GM19240 (cell line): ENCODE measurements around the gene NOL4L.
"Not testable (repeated sequence)": the region's sequence is repeated elsewhere in the genome, so short reads cannot be mapped to it uniquely, and the experiment has no call there.

Experiments
- DNase-seq: peaks from one replicate; pipeline ENCODE4 v3.0.0; 2011; ENCODE audit warnings: low spot score; ENCODE audit not compliant: insufficient read length

Gene NOL4L

DNA sequence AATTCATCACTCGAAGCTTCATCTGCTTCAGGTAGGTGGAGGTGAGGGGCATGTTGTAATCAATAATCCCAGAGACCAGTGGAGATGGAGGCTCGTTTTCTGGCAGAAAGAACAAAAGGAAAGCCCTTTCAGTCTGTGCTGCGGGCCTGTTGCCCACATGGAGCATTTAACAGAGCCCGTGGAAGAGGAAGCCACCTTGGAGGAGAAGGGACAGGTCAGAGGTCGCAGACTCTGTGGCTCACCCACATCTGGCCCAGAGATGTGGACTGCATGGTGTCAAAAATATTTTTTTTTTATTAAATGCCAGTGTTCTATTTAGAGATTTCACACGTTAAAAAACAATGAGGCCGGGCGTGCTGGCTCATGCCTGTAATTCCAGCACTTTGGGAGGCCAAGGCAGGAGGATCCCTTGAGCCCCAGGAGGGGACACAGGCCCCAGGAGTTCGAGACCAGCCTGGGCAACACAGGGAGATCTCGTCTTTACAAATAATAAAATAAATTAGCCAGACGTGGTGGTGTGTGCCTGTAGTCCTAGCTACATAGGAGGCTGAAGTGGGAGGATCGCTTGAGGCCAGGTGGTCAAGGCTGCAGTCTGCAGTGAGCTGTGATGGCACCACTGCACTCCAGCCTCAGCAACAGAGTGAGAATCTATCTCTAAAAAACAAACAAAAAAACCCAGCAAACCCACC is 73.6 kb downstream of the NOL4L start:
- no peak for DNase-seq

DNA sequence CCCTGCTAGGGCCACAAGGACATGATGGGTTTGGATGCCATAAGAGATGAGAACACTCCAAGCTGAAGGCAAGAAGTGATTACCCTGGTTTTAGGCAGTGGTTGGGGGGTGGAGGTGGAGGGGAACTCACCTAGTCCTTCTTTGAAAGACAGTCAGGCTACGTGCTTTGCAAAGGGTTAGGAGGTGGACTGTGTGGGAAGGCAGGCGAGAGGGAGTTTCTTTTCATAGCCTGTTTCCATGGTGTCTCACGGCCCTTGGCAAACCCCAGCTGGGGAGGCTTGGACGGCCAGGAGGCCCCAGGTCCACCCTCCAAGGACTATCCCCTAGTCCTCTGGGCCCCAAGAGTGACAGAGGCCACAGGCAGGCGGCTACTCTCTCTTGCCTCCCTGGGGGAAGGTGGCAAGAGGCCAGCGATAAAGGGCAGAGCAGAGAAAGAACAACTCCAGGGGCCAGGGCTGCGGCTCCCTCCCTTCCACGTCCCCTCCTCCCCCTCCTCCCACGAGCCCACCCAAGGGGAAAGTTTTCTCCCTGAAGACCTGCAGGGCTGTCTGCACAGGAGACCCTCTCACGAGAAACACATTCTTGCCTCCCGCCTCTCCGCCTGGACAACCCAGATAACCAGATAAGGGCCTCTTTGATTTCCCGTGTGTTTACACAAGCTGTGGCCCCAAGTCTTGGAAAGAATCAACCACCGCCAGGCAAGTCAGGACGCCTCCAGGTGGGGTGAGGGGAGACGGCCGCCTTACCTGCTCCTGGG is 74.4 kb downstream of the NOL4L start:
- no peak for DNase-seq

DNA sequence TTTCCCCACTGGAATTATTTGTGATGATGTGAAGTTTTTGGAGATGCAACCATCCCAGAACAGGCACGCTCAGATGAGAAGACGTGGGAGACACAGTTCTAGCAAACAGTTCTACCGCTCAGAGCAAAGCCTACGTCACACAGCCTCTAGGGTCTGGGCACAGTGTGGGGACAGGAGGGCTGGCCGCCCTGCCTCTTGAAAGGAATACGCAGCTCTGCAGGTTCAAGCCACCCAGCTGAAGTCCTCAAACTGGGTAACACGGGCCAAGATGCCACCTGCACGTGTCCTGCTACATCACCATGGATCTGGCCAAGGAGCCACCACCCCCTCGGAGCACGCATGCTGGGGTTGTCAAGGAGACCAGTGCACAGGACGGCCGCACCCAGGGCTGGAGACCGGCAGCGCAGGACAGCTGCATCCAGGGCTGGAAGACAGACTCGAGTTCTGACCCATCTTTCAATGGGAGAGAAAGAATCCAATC is 75.0 kb downstream of the NOL4L start:
- no peak for DNase-seq

DNA sequence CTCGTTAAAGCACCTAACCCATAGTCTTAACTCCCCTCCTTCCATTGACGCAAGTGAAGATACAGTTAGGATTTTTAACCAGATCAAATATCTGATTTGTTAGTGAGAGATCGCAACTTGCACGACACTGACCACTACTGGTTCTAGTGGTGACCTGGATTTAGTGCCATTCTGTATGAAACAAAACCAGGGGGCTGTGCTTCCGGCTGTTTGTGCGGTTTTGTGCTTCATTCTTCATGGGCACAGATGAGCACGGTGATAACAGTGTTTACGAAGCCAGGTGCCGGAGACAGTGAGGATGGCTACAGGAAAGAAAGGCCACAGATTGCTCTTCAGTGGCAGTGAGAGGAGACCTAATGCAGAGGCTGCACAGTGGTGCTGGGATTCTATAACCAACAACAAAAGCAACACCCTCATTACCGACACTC is 75.5 kb downstream of the NOL4L start:
- DNase-seq, result no peak

DNA sequence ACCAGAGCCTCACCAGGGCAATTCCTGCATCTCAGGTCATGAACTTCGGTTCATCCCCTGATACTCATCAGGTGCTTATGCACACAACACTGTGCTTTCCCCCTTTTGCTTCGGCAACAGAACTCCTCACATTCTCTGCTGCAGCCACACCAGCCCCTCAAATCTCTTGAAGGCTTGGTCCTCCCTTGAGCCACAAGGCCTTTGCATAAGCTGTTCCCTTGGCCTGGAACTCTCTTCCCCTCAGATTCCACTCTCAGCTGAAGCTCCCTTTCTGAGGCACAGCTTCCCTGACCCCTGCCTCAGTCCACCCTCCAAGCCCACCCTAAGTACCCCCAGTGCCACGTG is 76.4 kb downstream of the NOL4L start:
- no peak for DNase-seq

DNA sequence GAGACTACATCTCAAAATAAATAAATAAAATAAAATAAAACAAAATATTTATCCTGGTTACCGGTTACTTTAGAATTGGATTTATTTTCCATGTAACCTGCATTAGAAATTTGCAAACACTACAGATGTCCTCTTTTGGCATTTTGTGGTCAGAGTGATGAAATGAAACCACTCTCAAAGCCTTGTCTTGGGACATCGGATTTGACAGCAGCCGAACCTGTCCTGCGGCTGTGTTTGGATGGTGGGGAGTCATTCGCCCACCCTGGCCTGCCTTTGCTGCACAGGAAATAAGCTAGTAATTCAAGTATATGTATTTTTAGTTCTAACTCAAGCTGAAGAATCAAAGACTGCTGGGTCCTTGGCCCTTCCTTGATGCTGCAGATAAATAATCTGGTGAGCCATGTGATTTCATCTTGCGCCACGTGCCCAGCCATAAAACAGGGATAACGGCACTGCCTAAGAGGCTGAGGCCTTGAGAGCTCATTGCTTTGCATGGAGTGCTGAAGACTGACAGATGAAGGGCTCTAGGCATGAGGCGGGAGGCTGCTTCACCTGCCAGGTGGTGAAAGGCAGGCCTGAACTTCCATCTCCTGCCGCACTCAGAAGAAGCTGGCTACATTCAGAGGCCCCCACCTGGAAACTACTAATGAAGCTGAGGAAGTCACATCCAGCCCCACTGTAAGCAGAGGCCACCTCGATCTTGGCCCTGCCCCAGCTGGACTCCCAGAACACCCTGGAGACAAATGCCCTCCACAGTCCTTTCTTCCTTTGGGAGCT is 76.9 kb downstream of the NOL4L start:
- DNase-seq, result no peak

DNA sequence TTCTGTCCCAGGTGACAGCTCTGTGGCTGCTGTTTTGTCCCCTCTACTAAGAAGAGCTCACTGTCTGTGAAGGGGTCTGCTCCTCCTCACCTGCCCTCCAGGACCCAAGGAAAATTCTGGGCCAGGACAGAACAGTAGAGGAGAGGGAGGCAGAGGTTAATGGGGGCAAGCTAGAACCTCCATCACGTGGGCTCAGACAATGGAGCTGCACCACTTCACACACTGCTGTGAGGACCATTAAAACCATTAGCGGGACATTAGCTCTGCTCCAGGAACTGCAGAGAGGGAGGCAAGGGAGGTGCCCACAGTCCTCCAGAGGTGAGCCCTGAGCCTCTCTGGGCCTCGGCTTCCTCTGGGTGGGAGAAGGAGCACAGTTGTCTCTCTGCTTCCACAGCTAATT is 78.4 kb downstream of the NOL4L start:
- no peak for DNase-seq

DNA sequence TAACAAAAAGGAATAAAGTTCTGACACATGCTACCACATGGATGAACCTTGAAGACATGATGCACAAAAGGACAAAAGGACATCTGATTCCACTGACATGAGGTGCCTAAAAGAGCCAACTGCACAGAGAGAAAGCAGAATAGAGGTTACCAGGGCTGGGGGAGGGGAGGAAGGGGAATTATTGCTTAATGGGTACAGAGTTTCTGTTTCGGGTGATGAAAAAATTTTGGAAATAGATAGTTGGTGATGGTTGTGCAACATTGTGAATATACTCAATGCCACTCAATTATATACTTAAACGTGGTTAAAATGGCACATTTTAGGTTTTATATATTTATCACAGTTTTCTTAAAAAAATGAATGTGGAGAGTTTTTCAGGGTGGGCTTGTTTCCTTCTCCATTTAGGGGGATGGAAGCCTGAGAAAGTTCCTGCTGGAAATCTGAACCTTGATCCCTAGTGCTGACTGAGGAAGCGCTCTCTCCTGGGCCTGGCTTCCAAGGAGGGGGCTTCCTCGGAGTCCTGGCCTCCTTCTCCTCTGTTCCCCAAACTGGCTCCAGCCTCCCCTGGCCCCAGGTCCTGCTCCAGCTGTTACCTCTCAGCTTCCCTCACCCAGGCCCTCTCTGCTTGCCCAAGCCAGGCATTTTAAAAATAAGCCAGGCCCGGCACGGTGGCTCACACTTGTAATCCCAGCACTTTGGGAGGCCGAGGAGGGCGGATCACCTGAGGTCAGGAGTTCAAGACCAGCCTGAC is 79.2 kb downstream of the NOL4L start:
- DNase-seq, result no peak

DNA sequence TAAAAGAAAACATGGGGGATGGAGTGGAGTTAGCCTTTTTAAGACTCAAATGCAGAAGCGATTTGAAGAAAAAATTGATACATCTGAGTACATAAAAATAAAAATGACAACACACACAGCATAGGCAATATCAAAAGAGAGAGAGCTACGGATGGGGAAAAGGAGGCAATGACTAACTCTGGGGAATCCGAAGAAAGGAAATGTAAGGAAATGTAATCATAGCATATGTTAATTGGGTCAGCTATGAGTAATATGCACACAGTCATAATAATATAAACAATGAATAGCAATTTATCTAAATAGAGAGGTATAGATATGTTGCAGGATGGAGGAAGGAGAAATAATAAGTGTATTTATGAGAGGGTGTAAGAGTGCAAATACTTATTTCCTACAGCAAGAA is 83.4 kb downstream of the NOL4L start:
- no peak for DNase-seq

DNA sequence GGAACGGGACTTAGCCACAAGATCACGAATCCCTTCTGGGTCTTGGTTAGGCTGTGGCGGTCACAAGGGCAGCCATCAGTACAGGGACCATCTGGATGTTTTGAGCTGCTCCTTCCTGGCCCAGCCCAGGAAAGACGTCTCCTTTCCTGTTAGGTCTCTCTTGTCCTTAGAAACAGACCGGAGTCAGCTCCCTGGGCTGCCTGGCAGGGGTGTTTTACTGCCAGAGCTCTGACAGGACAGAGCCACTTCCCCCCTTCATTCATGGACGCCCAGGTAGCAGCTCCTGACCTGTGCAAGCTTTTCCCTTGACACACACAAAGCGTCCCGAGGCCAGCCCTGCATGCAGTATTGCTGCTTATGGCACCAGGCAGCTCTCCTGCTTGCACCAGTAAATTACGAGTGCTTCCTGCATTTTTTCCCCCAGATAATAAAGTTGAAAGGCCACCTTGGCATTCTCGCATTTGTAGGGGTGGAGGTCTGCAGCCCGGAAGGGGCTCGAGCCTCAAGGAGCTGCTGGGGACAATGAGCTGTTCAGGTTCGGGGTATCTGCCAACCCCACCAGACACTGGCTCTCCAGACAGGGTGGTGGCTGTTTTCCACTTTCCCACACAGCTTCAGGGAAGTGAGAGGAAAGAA is 87.4 kb downstream of the NOL4L start:
- DNase-seq, result no peak

DNA sequence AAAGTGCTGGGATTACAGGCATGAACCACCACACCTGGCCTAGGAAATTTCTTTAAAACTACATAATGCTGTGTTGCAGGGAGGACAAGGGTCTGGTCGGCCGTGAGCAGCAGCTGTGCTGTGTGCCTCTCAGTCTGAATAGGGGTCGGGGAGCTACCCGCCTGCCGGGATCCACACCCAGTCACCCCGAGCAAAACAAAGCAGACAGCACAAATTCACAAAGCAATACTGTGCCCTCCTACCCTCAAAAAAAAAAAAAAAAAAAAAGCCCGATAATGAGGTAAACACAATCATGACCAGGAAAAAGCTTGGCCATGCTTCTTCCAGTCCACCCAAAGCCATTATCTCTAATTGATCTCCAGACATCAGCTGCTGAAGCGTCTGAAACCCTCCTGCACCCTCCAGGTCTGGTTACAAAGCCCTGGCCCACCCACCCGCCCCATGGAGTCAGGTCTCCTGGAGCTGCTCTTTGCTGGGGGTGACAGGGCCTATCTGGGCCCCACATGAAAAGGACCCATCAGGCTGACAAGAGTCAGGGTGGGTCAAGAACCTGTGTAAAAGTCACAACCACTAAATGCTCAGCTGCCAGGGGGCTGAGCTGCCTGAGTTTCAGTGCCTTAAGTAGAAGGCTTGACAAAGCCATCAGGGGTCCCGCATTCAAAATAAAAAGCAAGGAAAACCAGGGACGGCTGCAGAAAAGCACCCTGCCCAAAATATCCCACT is 88.2 kb downstream of the NOL4L start:
- DNase-seq, result no peak

DNA sequence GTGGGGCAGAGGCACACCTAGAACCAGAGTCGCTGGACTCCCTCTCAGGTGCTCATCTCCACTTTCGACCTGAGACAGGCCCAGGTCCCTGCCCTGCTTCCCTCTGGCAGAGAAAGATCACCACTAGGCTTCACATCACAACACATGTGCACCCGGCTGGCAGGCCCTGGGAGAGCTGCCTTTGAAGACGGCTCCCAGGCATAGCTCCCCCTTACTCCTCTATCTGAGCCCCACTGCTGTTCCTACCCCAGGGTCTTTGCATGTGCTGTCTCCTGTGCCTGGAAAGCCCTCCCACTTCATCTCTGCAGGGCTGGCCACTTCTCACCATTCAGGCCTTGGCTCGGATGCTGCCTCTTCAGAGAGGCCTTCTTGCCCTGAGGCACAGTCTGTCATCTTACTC is 89.2 kb downstream of the NOL4L start:
- DNase-seq, result no peak

DNA sequence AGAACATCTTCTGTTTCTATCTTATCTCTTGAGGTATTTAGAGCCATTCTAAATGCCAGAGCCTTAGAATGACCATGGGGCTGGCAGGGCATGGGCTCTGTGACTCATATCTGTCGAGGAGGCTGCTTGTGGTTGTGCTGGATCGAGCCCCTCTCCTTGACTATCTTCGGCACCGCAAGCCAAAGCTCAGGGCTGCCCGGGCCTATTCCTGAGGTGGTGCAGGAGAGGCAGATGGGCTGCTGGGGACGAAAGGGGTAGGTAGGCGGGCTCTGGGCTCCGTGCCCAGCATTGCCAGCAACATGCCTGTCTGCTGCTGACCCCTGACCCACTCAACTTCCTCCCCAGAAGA is 89.9 kb downstream of the NOL4L start:
- no peak for DNase-seq

DNA sequence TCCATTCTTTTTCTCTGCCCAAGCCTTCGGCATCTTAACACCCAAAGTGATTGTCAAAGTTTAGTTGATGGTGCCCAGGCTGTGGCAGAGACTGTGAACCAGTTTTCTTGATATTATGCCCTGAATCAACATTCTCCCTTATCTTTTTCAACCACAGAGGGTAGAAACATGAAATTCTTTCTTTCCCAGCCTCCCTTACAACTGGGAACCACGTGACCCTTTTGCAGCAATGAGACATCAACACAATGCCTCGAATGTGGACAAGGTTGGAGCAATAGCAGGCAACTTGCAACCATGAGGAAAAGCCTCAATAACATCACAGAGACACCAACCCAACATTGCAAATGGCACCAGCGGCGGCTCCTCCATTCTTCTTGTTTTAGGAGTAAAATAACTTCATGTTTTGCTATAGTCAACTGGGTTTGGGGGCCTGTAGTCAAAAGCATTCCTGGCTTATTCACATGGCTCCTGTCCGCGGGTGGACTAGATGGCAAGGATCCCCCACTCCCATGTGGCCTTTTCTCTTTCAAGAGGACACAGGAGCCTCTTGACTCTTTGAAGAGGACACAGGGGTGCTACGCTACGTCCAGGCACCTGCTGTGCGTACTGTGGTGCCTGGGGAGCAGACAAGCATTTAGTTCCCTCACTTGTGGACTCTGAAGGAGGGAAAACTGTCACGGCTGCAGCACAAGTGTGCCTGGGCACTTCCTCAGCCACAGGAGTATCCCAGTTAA is 90.5 kb downstream of the NOL4L start:
- no peak for DNase-seq

DNA sequence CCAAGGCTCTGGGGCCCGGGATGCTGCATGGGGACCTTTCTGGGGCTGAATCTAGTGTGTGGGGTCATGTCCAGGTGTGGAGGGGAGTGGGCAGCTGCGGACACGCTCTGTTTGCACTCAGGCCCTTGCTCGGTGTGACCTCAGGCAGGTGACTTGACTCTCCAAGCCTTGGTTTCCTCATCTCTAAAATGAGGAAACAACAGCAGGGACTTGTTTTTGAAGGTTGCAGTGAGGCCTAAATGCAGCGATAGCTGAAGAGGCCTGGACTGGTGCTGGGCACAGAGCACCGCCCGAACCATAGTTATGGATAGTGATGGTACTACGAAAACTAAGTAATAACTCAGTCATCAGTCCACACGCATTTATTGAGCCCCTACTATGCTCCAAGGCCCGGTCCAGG is 91.8 kb downstream of the NOL4L start:
- DNase-seq, result no peak

DNA sequence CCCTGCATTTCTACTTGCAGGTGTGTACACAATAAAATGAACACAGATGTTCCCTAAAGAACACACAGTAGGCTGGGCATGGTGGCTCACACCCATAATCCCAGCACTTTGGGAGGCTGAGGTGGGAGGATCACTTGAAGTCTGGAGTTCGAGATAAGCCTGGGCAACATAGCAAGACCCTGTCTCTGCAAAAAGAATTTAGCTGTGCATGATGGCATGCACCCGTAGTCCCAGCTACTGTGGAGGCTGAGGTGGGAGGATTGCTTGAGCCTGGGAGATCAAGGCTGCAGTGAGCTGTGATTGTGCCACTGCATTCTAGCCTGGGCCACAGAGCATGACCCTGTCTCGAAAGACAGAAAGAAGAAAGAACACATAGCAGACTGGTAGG is 93.4 kb downstream of the NOL4L start:
- DNase-seq, result not testable (repeated sequence)

DNA sequence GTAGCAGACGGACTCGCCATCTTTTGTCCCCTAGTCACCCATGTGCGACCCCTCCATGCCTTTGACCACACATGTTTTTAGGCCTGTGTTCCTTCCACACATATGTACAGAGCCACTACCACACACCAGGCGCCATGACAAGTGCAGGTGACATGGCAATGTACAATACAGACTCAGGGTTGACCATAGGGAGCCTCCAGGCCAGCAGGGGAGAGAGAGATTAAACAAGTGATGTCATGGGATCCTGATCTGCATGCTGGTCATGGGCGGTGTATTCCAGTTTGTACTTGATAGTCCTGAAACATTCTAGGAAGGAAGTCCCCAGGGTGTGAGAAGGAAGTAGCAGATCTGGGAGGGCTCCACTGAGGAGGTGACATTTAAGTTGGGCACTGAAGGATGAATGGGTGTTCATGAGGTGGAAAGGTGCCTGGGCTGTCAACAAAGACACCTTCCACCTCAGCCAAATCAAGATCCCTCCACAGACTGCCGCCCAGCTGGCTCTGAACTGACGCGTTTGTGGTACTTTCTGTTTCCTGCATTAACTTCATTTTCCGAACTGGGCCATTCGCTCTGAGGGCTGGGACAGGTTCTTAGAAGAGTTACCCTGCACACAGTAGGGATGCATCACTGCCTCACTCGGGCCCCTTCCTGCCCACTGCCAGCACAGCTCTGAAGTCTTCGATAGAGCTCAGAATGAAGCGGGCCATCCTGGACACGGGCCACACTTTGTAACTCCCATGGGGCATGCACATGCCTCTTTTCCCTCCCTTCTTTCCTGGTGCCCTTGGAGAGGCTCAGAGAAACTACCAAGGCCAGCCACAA is 94.0 kb downstream of the NOL4L start:
- no peak for DNase-seq

DNA sequence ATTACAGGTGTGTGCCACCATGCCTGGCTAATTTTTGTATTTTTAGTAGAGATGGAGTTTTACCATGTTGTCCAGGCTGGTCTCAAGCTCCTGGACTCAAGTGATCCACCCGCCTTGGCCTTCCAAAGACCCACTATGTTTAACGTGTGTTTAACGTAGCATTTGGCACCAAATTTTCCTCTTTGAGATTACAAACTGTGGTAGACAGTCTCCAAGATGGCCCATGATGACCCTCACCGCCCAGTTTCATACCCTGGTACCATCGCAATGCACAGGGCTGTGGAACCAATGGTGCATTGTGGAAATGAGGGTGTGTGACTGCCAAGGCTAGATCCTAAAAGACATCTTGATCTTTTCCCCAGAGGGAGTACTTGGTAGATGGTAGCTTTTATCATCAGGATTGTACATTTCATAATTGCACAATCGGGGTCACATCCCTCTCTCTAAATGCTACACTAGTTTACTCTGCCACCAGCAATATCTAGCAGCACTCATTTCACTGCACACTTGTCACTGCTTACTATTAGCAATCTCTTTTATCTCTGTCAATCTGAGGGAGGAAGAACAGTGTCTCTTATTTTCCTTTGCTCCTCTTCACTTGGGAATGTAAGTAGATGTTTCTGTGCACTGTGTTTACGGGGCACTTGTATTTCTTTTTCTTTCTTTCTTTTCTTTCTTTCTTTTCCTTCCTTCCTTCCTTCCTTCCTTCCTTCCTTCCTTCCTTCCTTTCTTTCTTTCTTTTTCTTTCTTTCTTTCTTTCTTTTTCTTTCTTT is 96.9 kb downstream of the NOL4L start:
- DNase-seq, result no peak
